Gastroesophageal sphincter (tissue), 3 donors: Measurements from ENCODE around the gene CDC42BPB.

Experiments
- CTCF ChIP-seq, 4 experiments: fragments of 200-600 bp in 2 of 4; fragments of 450-650 bp in 2 of 4; sonication (generic) in 1 of 4; IDR thresholded peaks; one replicate each; pipeline ENCODE4 v1.5.1; 2017 to 2019; ENCODE audit warnings: antibody characterized with exemption in 4 of 4, mild to moderate bottlenecking in 2 of 4, moderate library complexity in 2 of 4
- EP300 ChIP-seq: sonication (generic); formaldehyde crosslinking; IDR thresholded peaks from one replicate; pipeline ENCODE4 v1.6.1; 2017; ENCODE audit warnings: antibody characterized with exemption, mild to moderate bottlenecking
- POLR2A ChIP-seq, 2 donors: fragments of 450-650 bp; IDR thresholded peaks; one replicate each; pipeline ENCODE4 v1.6.1; 2017; ENCODE audit warnings: antibody characterized with exemption in 2 of 2, mild to moderate bottlenecking in 2 of 2, moderate library complexity in 1 of 2
- POLR2AphosphoS5 ChIP-seq: sonication (generic); formaldehyde crosslinking; IDR thresholded peaks from one replicate; pipeline ENCODE4 v1.6.1; 2017; ENCODE audit warnings: antibody characterized with exemption

GRCh38 chr14:102891556-102891955 is 165.8 kb downstream of the CDC42BPB start:
- TF ChIP-seq CTCF (IDR thresholded peaks at IDR 0.05), result no peak
- TF ChIP-seq POLR2A (IDR thresholded peaks at IDR 0.05), result no peak
- no peak for TF ChIP-seq POLR2AphosphoS5
- no peak for TF ChIP-seq EP300
